GM18520 (cell line): ENCODE measurements around the gene ADAMTS10.
"Not testable (repeated sequence)": the region's sequence is repeated elsewhere in the genome, so short reads cannot be mapped to it uniquely, and the experiment has no call there.

ENCODE experiments used
- ATAC-seq: cut with Tn5 transposase; IDR thresholded peaks from one replicate; pipeline ENCODE4 v1.9.1; 2021; ENCODE audit not compliant: unreplicated experiment

ADAMTS10 gene

DNA sequence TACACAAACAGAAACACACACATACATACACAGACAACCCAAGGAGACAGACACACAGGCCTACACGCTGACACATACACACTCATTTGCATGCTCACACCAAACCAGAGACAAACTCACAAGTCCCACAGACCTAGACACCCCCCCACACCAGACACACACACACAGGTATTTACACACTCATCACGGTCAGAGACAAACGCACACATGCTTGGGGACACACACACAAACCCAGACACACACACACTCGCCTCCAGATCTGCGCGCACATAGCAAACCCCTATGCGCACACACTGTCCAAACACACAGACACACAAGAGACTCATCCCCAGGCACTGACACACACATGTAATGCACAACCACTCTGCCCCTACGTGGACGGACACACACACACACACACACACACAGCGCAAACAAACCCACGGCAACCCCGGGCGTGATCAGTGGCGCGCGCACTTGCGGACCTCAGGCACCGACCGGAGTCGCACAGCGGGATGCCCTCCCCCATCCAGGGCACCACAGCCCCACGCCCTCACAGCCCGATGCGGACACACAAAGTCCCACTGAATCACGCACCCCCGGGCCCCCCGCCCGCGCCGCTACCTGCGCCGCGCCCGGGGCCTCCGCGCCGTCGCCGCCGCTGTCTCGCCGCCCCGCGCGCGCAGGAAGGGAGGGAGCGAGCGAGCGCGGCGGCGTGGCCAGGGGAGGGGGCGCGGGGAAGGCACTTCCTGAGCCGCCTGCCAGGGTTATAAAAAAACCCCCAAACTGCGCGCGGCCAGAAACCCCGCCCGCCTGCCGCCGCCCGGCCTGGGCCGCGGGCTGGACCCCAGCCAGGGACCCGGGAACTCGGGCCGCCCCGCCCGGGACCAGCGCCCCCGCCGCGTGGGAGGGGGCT, at the start of gene ADAMTS10:
ADAMTS10 (minus strand) TSS at position 675 of the 895 bp plus-strand sequence. CDS start 5,005 bp downstream, outside the sequence.
- ATAC-seq: no peak

DNA sequence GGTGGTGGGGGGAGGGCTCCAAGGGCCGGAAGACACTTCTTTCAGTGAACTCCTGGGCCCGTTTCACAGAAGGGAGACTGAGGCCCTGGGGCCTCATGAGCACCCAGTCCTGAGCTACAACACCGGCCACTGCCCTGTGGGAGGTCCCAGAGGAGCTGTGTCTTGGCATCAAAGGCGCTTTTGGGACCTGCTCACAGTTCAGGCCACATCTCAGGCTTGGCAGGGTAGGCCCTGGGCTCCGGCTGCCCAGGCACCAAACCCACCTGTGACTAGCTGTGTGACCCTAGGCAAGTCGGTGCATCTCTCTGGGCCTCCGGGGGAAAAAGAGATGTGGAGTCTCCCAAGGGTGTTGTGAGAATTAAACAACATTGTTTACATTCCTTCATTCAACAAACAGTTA, 49.4 kb upstream of the ADAMTS10 start:
- no peak for ATAC-seq

DNA sequence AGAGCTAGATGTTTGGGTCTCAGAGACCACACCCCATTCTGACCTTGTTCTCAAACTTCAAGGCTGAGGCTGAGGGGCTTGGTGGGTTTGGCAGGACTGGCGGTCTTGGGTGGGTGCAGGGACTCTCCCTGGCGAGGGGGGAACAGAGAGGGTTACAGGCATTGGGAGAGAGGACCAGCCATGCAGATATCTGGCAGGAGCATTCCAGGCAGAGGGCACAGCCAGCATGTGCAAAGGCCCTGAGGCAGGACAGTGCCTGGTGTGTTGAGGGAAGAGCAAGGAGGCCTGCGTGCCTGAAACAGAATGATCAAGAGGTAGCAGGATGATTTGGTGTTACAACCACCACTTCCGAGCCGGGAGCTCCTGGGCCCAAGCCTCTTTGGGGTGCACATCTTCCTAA, 47.4 kb upstream of the ADAMTS10 start:
- no peak for ATAC-seq

DNA sequence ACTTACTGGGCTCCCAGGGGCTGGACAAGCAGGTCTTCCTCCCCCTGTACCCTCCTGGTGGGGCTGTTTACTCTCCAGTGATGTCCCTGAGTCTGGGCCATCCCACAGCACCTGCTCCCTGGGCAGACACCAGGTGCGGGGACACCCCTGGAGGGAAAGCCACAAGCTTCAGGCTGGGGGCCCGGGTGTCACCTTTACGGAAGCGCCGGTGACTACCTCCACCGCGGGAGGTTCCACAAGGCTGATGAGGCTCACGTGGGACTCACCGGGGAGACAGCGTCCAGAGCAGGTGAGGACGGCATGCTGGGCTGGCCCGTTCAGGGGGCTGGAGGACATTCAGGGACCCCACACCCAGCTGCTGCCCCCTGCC, 44.8 kb upstream of the ADAMTS10 start:
- no peak for ATAC-seq

DNA sequence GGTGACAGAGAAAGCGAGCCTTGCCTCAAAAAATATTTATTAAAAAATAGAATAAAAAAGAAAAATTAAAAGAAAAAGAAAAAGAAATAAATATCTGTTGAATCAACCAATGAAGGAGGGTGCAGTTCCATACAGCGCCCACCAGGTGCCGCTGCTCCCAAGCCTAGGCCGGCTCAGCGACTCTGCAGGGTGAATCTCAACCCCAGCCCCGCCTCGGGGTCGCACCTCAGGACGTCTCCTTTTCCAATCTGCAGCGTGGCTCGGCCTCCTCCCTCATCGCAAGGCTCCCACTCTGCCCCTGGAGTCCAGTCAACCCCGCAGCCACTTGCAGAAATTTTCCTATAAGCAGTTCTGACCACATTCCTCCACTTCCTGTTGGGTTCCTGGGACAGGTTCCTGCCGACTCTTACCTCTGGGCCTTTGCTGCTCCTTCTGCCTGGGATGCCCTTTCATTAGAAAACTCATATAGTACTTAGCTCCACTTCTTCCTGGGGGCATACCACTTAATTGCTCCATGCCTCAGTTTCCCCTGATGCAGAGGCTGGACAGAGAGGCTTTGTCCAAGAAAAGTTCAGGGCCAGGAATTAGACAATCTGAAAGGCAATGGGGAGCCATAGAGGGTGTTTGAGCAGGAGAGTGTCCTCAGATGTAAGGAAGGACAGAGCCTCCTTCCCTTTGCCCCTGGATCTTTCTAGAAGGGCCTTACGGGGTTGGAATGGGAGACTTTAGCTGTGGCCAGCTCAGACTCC, 44.2 kb upstream of the ADAMTS10 start:
- ATAC-seq: no peak

DNA sequence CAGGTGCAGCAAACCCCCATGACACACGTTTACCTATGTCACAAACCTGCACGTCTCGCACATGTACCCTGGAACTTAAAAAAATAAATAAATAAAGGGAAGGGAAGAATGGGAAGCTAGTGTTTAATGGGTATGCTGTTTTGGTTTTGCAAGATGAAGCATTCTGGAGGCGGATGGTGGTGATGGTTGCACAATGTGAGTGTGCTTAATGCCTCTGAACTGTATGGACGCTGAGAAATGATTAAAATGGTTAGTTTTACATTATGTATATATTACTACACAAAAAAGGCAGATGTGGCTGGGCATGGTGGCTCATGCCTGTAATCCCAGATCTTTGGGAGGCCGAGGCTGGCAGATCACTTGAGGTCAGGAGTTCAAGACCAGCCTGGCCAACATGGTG, 37.7 kb upstream of the ADAMTS10 start:
- ATAC-seq: no peak

DNA sequence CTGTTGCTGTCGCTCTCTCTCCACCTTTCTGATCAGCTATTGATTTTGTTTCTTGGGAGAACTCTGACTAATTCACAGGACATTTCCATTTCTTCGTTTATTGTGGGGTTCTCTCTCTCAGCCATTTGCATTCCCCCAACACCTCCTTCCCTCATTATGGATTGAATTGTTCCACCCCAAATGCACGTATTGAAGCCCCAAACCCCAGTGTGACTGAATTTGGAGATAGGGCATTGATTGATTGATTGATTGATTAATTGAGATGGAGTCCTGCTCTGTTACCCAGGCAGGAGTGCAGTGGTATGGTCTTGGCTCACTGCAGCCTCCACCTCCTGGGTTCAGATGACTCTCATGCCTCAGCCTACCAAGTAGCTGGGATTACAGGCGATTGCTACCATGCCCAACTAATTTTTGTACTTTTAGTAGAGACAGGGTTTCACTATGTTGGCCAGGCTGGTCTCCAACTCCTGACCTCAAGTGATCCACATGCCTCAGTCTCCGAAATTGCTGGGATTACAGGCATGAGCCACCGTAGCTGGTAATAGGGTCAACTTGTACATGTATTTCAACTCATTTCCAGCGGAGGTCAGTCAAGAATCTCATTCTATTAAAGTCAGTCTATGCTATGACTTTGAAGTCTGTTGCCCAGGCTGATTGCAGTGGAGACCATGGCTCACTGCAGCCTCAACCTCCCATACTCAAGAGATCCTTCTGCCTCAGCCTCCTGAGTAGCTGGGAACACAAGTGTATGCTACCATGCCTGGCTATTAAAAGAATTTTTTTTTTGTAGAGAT, 33.5 kb upstream of the ADAMTS10 start:
- no peak for ATAC-seq

DNA sequence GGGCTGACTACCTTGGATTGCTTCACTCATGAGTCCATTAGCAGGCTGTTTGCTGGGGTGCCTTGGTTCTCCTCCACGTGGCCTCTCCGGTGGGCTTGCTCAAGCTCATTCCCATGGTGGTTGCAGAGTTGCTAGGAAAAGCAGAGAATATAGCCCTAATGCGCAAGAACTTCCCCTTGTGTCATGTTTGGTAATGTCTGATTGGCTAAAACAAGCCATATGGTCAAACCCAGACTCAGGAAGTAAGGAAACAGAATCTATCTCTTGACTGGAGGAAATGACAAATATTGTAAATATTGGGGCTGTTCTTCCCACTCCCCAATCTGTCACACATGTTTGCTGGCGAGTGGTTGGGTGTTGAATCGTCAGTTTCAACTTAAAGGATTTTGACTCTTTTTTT, 32.0 kb upstream of the ADAMTS10 start:
- ATAC-seq: no peak

DNA sequence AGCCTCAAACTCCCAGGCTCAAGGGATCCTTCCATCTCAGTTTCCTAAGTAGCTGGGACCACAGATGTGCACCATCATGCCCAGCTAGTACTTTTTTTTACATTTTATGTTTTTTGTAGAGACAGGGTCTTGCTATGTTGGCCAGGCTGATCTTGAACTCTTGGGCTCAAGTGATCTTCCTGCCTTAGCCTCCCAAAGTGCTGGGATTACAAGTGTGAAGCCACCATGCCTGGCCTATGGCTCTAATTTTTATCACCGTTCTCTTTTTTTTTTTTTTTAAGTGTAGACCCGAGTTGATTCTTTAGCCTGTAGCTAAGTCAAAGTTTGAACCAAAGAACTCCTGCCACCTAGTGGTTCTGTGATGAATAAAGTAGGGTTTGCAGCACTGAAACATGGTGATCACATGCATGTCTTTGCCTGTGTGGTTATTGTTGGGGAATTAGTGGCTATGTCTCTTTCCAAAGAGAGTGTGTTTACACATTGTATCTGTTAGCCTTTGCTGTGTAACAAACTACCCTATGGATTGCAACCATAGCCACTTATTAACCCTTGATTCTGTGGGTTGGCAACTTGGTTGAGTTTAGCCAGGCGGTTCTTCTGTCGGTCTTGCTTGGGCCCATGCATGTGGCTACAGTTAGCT, 31.5 kb upstream of the ADAMTS10 start:
- ATAC-seq: no peak

DNA sequence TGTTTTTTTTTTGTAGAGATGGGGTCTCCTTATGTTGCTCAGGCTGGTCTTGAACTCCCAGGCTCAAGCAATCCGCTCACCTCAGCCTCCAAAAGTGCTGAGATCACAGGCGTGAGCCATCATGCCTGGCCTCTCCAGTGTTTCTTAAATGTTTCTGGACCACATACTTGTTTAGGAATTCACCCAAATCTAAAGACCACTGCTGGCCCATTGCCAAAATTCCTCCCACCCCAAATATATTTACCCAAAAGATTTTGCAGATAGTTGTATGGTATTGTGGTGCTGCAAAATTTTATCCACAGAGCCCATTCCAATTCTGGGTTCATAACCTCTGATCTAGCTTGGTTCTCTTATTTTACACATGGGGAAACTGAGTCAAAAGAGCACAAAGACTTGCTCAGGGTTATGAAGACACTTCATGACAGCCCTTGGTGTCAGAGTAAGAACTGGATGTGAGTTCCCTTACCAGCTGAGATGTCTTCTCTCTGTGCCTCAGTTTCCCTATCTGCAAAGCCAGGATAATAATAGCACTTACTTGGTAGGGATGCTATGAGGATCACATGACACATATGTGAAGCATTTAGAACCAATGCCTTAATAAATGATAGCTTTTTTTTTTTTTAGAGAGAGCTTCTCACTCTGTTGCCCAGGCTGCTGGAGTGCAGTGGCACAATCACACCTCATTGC, 30.8 kb upstream of the ADAMTS10 start:
- ATAC-seq: no peak

DNA sequence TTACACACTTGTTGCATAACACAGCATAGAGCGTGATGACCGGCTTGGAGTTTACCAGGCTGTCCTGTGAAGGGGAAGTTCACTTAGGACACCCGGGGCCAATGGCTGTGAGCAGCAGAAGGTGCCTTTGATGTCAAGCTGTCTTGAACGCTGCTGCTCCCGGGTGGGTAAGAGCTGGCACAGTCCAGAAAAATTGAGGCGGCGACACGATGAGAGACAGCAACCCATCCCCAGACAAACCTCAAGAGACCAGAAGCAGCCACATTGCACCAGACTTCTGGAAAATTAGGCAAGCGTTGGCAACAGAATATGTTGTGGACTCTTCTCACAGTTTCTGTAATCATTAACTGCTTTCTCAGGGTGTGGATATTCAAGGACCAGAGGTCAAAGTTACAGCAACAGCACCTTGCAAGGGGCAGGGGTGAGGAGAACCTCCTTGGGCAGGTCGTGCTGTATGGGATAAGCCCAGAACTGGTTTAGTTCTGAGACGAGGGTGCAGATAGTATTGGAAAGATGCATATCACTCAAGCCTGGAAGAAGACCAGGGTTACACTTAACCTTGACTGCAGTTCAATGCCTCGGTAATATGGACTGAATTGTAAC, 30.0 kb upstream of the ADAMTS10 start:
- ATAC-seq: no peak

DNA sequence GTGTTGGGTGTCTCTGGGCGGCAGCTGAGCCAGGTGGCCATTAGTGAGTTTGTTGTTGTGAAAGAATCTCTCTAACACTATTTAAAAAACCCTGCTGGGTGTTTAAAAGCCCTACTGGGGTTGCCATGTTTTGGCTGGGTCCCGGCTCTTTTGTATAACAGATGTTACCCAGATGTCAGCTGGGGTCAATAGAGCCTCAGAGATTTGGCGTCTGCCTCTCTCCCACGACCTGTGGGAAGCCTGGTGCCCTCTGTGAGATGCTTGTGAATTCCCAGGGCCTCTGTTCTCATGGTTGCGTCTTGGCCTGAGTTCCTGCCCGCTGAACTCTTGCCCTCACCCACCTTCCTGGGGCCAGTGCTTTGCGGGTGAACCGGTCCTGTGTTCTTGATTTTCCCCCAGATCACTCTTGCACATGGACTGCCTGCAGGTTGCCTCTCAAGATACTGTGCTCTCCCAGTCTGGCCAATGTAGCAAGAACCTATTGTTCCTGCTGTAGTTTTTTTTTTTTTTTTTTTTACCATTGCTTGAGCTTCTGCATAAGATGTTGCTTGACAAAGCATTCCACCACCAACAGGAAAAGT, 29.4 kb upstream of the ADAMTS10 start:
- ATAC-seq: no peak

DNA sequence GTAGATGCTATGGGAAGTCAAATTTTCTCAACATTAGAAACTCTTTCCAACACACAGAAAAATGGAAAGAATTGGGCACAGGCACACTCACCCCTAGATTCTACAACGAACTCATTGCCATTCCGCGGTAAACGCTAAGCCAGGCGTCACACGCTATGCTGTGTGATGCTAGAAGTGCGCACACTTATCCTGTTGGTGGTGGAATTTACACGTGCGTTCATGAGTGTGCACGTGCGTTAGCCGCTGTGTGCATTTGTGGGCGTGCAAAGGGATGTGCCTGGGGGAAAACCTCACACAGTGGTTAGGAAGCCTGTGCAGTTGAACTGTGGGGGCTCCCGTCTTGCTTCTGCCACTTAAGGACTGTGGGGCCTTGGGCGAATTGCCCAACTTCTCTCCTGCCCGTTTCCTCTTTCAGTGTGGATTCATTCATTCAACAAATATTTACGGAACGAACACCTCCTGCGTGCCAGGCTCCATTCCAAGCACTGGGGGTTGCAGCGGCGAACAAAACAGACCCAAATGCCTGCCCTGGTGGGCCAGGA, 27.6 kb upstream of the ADAMTS10 start:
- no peak for ATAC-seq

DNA sequence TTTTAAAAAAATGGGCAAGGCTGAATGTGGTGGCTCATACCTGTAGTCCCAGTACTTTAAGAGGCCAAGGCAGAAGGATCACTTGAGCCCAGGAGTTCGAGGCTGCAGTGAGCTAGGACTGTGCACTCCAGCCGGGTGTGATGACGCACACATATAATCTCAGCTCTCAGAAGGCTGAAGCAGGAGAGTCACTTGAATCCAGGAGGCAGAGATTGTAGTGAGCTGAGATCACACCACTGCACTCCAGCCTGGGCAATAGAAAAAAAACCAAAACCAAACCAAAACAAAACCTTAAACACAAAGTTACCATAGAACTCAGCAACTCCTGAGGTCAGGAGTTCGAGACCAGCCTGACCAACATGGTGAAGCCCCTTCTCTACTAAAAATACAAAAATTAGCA, 26.6 kb upstream of the ADAMTS10 start:
- ATAC-seq: not testable (repeated sequence)

DNA sequence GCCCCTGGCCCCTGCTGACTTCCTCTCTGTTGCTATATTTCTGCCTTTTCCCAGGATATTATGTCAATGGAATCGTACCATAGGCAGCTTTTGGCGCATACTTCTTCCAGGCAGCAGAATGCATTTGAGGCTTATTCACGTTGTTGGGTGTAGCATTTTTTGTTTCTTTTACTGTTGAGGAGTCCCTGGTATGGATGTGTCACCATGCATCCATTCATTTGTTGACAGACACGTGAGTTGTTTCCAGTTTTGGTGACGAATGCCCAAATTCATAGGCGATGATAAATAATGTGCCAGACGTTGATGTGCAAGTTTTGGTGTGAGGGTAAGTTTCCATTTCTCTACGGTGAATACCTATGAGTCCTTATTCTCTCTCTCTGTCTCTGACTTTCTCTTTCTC, 24.9 kb upstream of the ADAMTS10 start:
- no peak for ATAC-seq

DNA sequence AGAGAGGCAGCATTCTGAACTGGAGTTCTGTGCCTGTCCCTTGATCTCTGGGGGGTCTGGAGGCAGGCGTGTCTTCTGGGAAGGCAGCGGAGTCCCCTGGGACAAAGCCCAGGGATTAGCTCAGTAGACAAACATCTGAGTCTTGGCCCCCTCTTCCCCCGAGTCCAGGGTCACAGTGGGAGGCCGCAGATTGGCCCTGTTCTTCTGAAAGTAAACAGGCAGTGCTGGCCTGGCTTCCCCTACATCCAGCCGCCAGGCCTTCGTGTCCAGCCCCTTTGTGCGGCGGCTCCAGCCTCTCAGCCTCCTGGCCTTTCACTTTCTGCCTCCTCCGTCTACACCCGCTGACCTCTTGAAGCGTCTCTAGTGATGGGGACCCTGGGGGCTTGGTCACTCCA, 20.9 kb upstream of the ADAMTS10 start:
- no peak for ATAC-seq

DNA sequence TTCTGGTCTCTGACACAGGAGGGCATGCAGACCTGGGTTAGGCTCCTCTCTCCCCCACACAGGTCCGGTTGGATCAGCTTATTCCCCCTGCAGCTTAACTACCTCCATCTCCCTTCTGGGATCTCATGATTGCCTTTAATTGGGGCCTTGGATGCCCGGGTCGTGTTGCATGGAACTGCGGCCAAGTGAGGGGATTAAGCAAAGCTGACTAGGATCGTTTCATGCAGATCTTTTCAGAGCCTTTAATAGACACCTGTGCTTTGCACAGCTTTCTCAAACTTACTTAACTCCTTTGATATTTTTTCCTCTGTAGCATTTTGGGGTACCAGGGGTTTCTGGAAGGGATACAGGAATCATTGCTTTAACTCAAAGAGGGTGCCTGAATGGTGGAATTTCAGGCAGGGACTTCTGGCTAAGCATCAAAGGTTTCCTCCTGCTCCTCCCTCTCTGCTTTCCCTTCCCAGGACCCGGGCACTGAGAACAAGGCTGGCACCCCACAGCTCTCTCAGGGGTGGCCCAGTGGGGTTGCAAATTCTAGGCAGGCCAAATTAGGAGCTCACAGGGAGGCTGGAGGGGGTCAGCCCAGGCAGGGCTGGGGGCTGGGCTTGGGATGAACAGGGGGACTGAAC, 20.4 kb upstream of the ADAMTS10 start:
- no peak for ATAC-seq

DNA sequence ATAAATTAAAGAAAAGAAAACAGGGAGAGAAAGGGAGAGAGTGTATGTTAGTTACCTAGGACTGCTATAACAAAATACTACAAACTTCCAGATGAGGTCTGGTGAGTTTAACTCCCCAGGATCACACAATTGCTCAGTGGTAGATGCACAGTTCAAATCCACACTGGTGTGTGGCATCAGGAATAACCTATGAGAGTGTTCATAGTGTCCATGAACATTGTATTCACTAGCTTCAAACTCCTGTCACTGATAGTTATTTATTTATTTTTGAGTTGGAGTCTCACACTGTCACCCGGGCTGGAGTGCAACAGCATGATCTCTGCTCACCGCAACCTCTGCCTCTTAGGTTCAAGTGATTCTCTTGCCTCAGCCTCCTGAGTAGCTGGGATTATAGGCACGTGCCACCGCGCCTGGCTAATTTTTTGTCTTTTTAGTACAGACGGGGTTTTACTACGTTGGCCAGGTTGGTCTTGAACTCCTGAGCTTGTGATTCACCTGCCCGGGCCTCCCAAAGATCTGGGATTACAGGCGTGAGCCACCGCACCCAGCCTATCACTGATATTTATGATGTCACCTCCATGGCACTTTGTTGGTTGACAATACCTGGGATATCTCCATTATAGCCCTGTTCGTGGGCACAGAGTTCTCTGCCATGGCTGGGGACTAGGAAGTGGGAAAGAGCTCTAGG, 19.6 kb upstream of the ADAMTS10 start, which contains the start of gene NFILZ:
NFILZ (plus strand) TSS at position 638 of the 688 bp plus-strand sequence. CDS start 46,133 bp downstream, outside the sequence.
- no peak for ATAC-seq
